Measurements from ENCODE around the gene IRF6. TPM values are rescaled to one million over a fixed set of nuclear protein-coding genes. Genes with fewer than 3 reads are reported as not detected.

The IRF6 gene
- total RNA-seq, 1 donor from 2014 or later = 21.2 TPM

DNA sequence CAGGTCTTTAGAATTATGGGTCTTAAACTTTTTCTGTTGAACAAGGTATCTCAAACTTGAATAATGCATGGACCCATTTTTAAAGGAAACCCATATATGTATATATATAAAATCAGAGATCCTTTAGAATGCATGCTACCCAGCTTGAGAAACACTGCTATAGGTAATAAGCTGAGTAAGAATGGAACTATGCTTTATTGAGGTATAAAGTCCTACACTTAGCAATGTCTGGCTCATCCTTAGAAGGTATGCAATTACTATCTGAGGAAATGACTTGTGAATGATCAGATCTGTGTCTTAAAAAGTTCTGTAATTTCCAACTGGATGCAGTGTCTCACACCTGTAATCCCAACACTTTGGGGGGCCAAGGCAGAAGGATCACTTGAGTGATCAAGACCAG lies 38.8 kb downstream of the IRF6 start:
- H3K4me3 ChIP-seq (ENCODE audit: insufficient read depth, low read depth, low read length) = no peak overlapping the region
- H3K79me2 ChIP-seq (ENCODE audit: insufficient read depth, low read length) = no peaks in the 10 kb centered on the region
- H3K9me3 ChIP-seq (ENCODE audit: insufficient read depth, low read depth, low read length) = no peaks in the 10 kb centered on the region
- no peak for FAIRE-seq
- no peak for DNase-seq (ENCODE audit: low read depth)
- H3K9ac ChIP-seq (ENCODE audit: low read length) = no peak overlapping the region
- Mint-ChIP-seq H3K27ac (ENCODE audit: unreplicated experiment) (no peak overlapping the region), H3K9me3 (ENCODE audit: unreplicated experiment) (no peaks in the 10 kb centered on the region), H3K36me3 (ENCODE audit: low read depth, unreplicated experiment) (no peaks in the 10 kb centered on the region), H3K4me3 (ENCODE audit: unreplicated experiment) (no peak overlapping the region), H3K4me1 (ENCODE audit: low read depth, unreplicated experiment) (peaks cover 7% of the 10 kb centered on the region), H3K27me3 (ENCODE audit: low read depth, unreplicated experiment) (peaks cover 9% of the 10 kb centered on the region)
- H2AFZ ChIP-seq (ENCODE audit: low read depth, low read length) = no peak overlapping the region
- no peak overlapping the region for H3K4me2 ChIP-seq (ENCODE audit: low read length)
- TF ChIP-seq, protein P1, sequence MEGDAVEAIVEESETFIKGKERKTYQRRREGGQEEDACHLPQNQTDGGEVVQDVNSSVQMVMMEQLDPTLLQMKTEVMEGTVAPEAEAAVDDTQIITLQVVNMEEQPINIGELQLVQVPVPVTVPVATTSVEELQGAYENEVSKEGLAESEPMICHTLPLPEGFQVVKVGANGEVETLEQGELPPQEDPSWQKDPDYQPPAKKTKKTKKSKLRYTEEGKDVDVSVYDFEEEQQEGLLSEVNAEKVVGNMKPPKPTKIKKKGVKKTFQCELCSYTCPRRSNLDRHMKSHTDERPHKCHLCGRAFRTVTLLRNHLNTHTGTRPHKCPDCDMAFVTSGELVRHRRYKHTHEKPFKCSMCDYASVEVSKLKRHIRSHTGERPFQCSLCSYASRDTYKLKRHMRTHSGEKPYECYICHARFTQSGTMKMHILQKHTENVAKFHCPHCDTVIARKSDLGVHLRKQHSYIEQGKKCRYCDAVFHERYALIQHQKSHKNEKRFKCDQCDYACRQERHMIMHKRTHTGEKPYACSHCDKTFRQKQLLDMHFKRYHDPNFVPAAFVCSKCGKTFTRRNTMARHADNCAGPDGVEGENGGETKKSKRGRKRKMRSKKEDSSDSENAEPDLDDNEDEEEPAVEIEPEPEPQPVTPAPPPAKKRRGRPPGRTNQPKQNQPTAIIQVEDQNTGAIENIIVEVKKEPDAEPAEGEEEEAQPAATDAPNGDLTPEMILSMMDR (IDR thresholded peaks at IDR 0.05; ENCODE audit: insufficient read depth, low read depth, low read length) = no peak
- no peak for TF ChIP-seq EZH2 (IDR thresholded peaks at IDR 0.05; ENCODE audit: insufficient read depth, low read length)
- peaks cover 23% of the 10 kb centered on the region for H3K4me1 ChIP-seq (ENCODE audit: insufficient read depth, low read length)
- no peaks in the 10 kb centered on the region for H4K20me1 ChIP-seq (ENCODE audit: insufficient read depth, low read length)
- no peaks in the 10 kb centered on the region for H3K36me3 ChIP-seq (ENCODE audit: insufficient read depth, low read length)
- no peaks in the 10 kb centered on the region for H3K27me3 ChIP-seq (ENCODE audit: insufficient read depth, low read length)
- H3K27ac ChIP-seq (ENCODE audit: low read depth, low read length) = no peak overlapping the region

GRCh38 chr1:209766051-209766450 lies 39.9 kb downstream of the IRF6 start:
- FAIRE-seq (no peak), DNase-seq (ENCODE audit: low read depth) (no peak)
- Histone ChIP-seq H3K4me3 (ENCODE audit: insufficient read depth, low read depth, low read length) (no peak overlapping the region), H3K9ac (ENCODE audit: low read length) (no peak overlapping the region), H2AFZ (ENCODE audit: low read depth, low read length) (no peak overlapping the region), H3K4me1 (ENCODE audit: insufficient read depth, low read length) (peaks cover 23% of the 10 kb centered on the region), H3K27me3 (ENCODE audit: insufficient read depth, low read length) (no peaks in the 10 kb centered on the region), H4K20me1 (ENCODE audit: insufficient read depth, low read length) (no peaks in the 10 kb centered on the region), H3K36me3 (ENCODE audit: insufficient read depth, low read length) (no peaks in the 10 kb centered on the region), H3K79me2 (ENCODE audit: insufficient read depth, low read length) (no peaks in the 10 kb centered on the region), H3K27ac (ENCODE audit: low read depth, low read length) (no peak overlapping the region), H3K4me2 (ENCODE audit: low read length) (no peak overlapping the region), H3K9me3 (ENCODE audit: insufficient read depth, low read depth, low read length) (no peaks in the 10 kb centered on the region)
- Mint-ChIP-seq H3K36me3 (ENCODE audit: low read depth, unreplicated experiment) (no peaks in the 10 kb centered on the region), H3K9me3 (ENCODE audit: unreplicated experiment) (no peaks in the 10 kb centered on the region), H3K4me1 (ENCODE audit: low read depth, unreplicated experiment) (peaks cover 7% of the 10 kb centered on the region), H3K4me3 (ENCODE audit: unreplicated experiment) (no peak overlapping the region), H3K27me3 (ENCODE audit: low read depth, unreplicated experiment) (peaks cover 12% of the 10 kb centered on the region), H3K27ac (ENCODE audit: unreplicated experiment) (no peak overlapping the region)
- TF ChIP-seq, protein P1 (IDR thresholded peaks at IDR 0.05; ENCODE audit: insufficient read depth, low read depth, low read length) = no peak
- TF ChIP-seq EZH2 (IDR thresholded peaks at IDR 0.05; ENCODE audit: insufficient read depth, low read length) = no peak

DNA sequence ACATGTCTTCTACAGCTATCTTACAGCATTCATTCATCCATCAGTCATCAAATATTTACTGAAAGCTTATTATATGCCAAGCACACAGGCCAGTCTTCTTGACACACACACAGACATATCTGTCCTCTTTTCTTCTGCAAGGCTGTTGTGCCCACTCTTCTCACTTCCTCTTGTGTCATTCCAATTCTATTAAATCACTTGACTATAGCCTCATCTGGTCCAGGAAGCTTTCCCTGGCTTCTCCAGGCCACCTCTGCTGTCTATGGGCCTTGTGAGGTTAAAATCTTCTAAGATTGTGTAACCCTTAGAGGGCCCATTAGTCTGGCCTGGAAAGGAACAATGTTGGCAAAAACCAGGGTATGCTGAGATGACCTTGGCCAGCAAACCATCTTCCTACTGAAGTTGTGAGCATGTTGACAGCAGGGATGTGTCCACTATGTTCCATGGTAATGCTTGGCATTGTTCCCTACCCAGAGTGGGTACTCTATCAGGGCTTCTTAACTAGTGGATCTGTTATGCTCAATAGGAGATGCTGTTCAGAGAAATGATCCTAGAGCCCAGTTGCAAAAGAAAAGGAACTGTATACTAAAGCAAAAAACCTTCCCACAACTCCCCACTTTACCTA lies 44.8 kb downstream of the IRF6 start:
- H3K9me3 Mint-ChIP-seq (ENCODE audit: unreplicated experiment) = no peaks in the 10 kb centered on the region
- Histone ChIP-seq H2AFZ (ENCODE audit: low read depth, low read length) (no peak overlapping the region), H3K36me3 (ENCODE audit: insufficient read depth, low read length) (no peaks in the 10 kb centered on the region), H3K9me3 (ENCODE audit: insufficient read depth, low read depth, low read length) (no peaks in the 10 kb centered on the region), H3K79me2 (ENCODE audit: insufficient read depth, low read length) (no peaks in the 10 kb centered on the region), H3K27ac (ENCODE audit: low read depth, low read length) (no peak overlapping the region), H3K9ac (ENCODE audit: low read length) (no peak overlapping the region), H3K4me3 (ENCODE audit: insufficient read depth, low read depth, low read length) (no peak overlapping the region), H3K4me1 (ENCODE audit: insufficient read depth, low read length) (no peaks in the 10 kb centered on the region), H4K20me1 (ENCODE audit: insufficient read depth, low read length) (no peaks in the 10 kb centered on the region), H3K27me3 (ENCODE audit: insufficient read depth, low read length) (peaks cover 2% of the 10 kb centered on the region), H3K4me2 (ENCODE audit: low read length) (no peak overlapping the region)
- no peak overlapping the region for H3K27ac Mint-ChIP-seq (ENCODE audit: unreplicated experiment)
- DNase-seq (ENCODE audit: low read depth) = no peak
- peaks cover 28% of the 10 kb centered on the region for H3K27me3 Mint-ChIP-seq (ENCODE audit: low read depth, unreplicated experiment)
- peaks cover 7% of the 10 kb centered on the region for H3K4me1 Mint-ChIP-seq (ENCODE audit: low read depth, unreplicated experiment)
- no peak for TF ChIP-seq EZH2 (IDR thresholded peaks at IDR 0.05; ENCODE audit: insufficient read depth, low read length)
- TF ChIP-seq, protein P1 (IDR thresholded peaks at IDR 0.05; ENCODE audit: insufficient read depth, low read depth, low read length) = no peak
- H3K4me3 Mint-ChIP-seq (ENCODE audit: unreplicated experiment) = no peak overlapping the region
- no peaks in the 10 kb centered on the region for H3K36me3 Mint-ChIP-seq (ENCODE audit: low read depth, unreplicated experiment)
- no peak for FAIRE-seq
